Esophagus muscularis mucosa (tissue), 3 donors: ENCODE measurements around the gene KCNQ2.

ENCODE experiments used
- POLR2AphosphoS5 ChIP-seq, 2 donors: sonication (generic); formaldehyde crosslinking; IDR thresholded peaks; one replicate each; pipeline ENCODE4 v1.6.1; 2017; ENCODE audit warnings: antibody characterized with exemption in 2 of 2
- TF ChIP-seq, protein P1 (sequence below), 3 experiments: fragments of 200-600 bp in 2 of 3; fragments of 450-650 bp in 1 of 3; sonication (generic) in 2 of 3; IDR thresholded peaks; one replicate each; pipeline ENCODE4 v1.5.1; 2017 to 2019; ENCODE audit warnings: antibody characterized with exemption in 3 of 3, mild to moderate bottlenecking in 2 of 3, moderate library complexity in 1 of 3

DNA sequence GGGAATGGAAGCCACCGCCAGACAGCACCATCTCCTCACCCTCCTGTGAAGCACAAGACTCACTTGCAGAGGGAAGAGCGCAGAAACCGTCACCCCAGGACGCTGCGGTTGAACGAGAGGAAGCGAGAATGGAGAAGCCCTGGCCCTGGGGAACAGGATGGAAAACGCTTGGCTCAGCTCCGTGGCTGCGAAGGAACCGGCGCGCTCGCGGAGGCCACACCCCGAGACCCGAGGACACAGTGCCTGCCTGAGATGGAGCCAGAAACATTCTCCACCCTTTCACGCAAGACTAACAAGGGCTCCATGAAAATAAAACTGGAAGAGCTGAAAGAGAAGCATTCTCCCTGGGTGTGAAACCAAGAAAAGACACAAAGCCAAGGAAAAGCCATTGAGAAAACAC, 86.0 kb downstream of the KCNQ2 start:
- TF ChIP-seq, protein P1, sequence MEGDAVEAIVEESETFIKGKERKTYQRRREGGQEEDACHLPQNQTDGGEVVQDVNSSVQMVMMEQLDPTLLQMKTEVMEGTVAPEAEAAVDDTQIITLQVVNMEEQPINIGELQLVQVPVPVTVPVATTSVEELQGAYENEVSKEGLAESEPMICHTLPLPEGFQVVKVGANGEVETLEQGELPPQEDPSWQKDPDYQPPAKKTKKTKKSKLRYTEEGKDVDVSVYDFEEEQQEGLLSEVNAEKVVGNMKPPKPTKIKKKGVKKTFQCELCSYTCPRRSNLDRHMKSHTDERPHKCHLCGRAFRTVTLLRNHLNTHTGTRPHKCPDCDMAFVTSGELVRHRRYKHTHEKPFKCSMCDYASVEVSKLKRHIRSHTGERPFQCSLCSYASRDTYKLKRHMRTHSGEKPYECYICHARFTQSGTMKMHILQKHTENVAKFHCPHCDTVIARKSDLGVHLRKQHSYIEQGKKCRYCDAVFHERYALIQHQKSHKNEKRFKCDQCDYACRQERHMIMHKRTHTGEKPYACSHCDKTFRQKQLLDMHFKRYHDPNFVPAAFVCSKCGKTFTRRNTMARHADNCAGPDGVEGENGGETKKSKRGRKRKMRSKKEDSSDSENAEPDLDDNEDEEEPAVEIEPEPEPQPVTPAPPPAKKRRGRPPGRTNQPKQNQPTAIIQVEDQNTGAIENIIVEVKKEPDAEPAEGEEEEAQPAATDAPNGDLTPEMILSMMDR (IDR thresholded peaks at IDR 0.05), result no peak
- no peak for TF ChIP-seq POLR2AphosphoS5 (IDR thresholded peaks at IDR 0.05)
